Uterus (tissue), 4 donors: Measurements from ENCODE around the gene TRAPPC11. TPM values are rescaled to one million over a fixed set of nuclear protein-coding genes. Genes with fewer than 3 reads are reported as not detected.
A peak's percentile ranks its signal among the peaks of the same experiment; 100 is the strongest.

Experiments used
- DNase-seq, 2 donors: peaks; one replicate each; pipeline ENCODE4 v3.0.0-alpha.2; 2019 to 2020
- H3K27ac ChIP-seq, 2 donors: fragments of 200-600 bp; sonication (generic); 1 replicate in 1 of 2; 2 replicates in 1 of 2; pipeline ENCODE4 v1.5.1; 2016 to 2018
- H3K27me3 ChIP-seq, 2 donors: fragments of 200-600 bp; sonication (generic); one replicate each; pipeline ENCODE4 v1.5.1; 2018 to 2019; ENCODE audit warnings: control low read depth in 1 of 2
- H3K36me3 ChIP-seq, 2 donors: fragments of 200-600 bp; sonication (generic); one replicate each; pipeline ENCODE4 v1.5.1; 2019; ENCODE audit warnings: control low read depth in 1 of 2
- H3K4me1 ChIP-seq, 2 donors: fragments of 200-600 bp; sonication (generic); one replicate each; pipeline ENCODE4 v1.5.1; 2018 to 2019; ENCODE audit warnings: control low read depth in 1 of 2
- H3K4me3 ChIP-seq, 2 donors: fragments of 200-600 bp; sonication (generic); 1 replicate in 1 of 2; 2 replicates in 1 of 2; pipeline ENCODE4 v1.5.1; 2018 to 2019; ENCODE audit warnings: mild to moderate bottlenecking in 1 of 2
- H3K9me3 ChIP-seq, 2 donors: fragments of 200-600 bp; sonication (generic); one replicate each; pipeline ENCODE4 v1.5.1; 2019; ENCODE audit warnings: control low read depth in 1 of 2
- CTCF ChIP-seq, 4 experiments: fragments of 200-600 bp in 2 of 4; fragments of 450-650 bp in 2 of 4; sonication (generic) in 2 of 4; IDR thresholded peaks; one replicate each; pipeline ENCODE4 v1.5.1; 2016 to 2019; ENCODE audit warnings: antibody characterized with exemption in 4 of 4, mild to moderate bottlenecking in 2 of 4, moderate library complexity in 1 of 4
- POLR2A ChIP-seq, 2 donors: fragments of 450-650 bp; IDR thresholded peaks; one replicate each; pipeline ENCODE4 v1.6.1; 2016; ENCODE audit warnings: antibody characterized with exemption in 2 of 2, mild to moderate bottlenecking in 1 of 2, moderate library complexity in 1 of 2
- intact Hi-C: fragments of 100-400 bp; cut with DNase I; formaldehyde crosslinking; loops from one replicate; pipeline ENCODE4 v1.15.1; 2023; ENCODE audit warnings: low total_unique reads
- total RNA-seq, 4 donors: library from RNA; depleted of rRNA in 3 of 4; stranded (reverse); fragments of >200 nt in 3 of 4; gene quantifications; one replicate each; pipeline versions ENCODE4 v1.1.0 to v1.2.4, GENCODE V29; 2014 to 2023
- donor health status: DM: yes; HTN: yes; CAD: no.

Gene TRAPPC11
- total RNA-seq, 4 donors from 2014 or later = 18.4 to 96.8 (median 53.5) TPM

- H3K4me3 ChIP-seq = peak overlapping the region; percentile 42 to 76
- H3K4me1 ChIP-seq = peaks cover 6 to 8% of the 10 kb centered on the region in 2 donors
- TF ChIP-seq POLR2A (IDR thresholded peaks at IDR 0.05) (no peak), CTCF (IDR thresholded peaks at IDR 0.05) (no peak)
- no peaks in the 10 kb centered on the region for H3K36me3 ChIP-seq
- intact Hi-C loops = no loop called here
- peak overlapping the region; percentile 84 to 91 for H3K27ac ChIP-seq
- DNase-seq = peak in 1 of 2 donors; percentile 34
- H3K9me3 ChIP-seq = no peaks in the 10 kb centered on the region
- no peaks in the 10 kb centered on the region for H3K27me3 ChIP-seq
Observed at GRCh38 chr4:183658362-183659028, 598 bp upstream of the TRAPPC11 start.

GRCh38 chr4:183659872-183660242 lies 764 bp downstream of the TRAPPC11 start:
- Histone ChIP-seq H3K9me3 (no peaks in the 10 kb centered on the region), H3K4me1 (peaks cover 6 to 8% of the 10 kb centered on the region in 2 donors), H3K4me3 (peak overlapping the region; percentile 42 to 76), H3K36me3 (no peaks in the 10 kb centered on the region), H3K27ac (peak overlapping the region; percentile 84 to 91), H3K27me3 (no peaks in the 10 kb centered on the region)
- intact Hi-C loops = no loop called here
- TF ChIP-seq POLR2A (IDR thresholded peaks at IDR 0.05) (no peak), CTCF (IDR thresholded peaks at IDR 0.05) (no peak)
- DNase-seq = no peak

GRCh38 chr4:183666088-183666487 lies 7.0 kb downstream of the TRAPPC11 start:
- peaks cover 0 to under 1% of the 10 kb centered on the region in 2 donors for H3K4me1 ChIP-seq
- intact Hi-C loops = no loop called here
- no peak overlapping the region for H3K4me3 ChIP-seq
- no peaks in the 10 kb centered on the region for H3K9me3 ChIP-seq
- no peaks in the 10 kb centered on the region for H3K36me3 ChIP-seq
- TF ChIP-seq POLR2A (IDR thresholded peaks at IDR 0.05) = no peak
- no peak for TF ChIP-seq CTCF (IDR thresholded peaks at IDR 0.05)
- no peak for DNase-seq
- no peak overlapping the region for H3K27ac ChIP-seq
- H3K27me3 ChIP-seq = no peaks in the 10 kb centered on the region

- TF ChIP-seq POLR2A (IDR thresholded peaks at IDR 0.05) (no peak), CTCF (IDR thresholded peaks at IDR 0.05) (no peak)
Observed at GRCh38 chr4:183670251-183670650, 11.2 kb downstream of the TRAPPC11 start.

GRCh38 chr4:183670960-183671555 lies 12.0 kb downstream of the TRAPPC11 start:
- H3K9me3 ChIP-seq = no peaks in the 10 kb centered on the region
- no peaks in the 10 kb centered on the region for H3K27me3 ChIP-seq
- intact Hi-C loops = no loop called here
- no peak overlapping the region for H3K4me3 ChIP-seq
- no peak for TF ChIP-seq POLR2A (IDR thresholded peaks at IDR 0.05)
- TF ChIP-seq CTCF (IDR thresholded peaks at IDR 0.05) = no peak
- no peaks in the 10 kb centered on the region for H3K4me1 ChIP-seq
- H3K27ac ChIP-seq = no peak overlapping the region
- no peaks in the 10 kb centered on the region for H3K36me3 ChIP-seq
- DNase-seq = no peak

More at GRCh38 chr4:183670251-183670650, 11.2 kb downstream of the TRAPPC11 start:
- no peaks in the 10 kb centered on the region for H3K4me1 ChIP-seq
- no peaks in the 10 kb centered on the region for H3K9me3 ChIP-seq
- intact Hi-C loops = no loop called here
- no peak overlapping the region for H3K27ac ChIP-seq
- H3K27me3 ChIP-seq = no peaks in the 10 kb centered on the region
- H3K4me3 ChIP-seq = no peak overlapping the region
- H3K36me3 ChIP-seq = no peaks in the 10 kb centered on the region
- DNase-seq = no peak
